Body of pancreas (tissue), 4 donors: ENCODE measurements around the gene LRP1-AS.

Experiments
- POLR2A ChIP-seq, 3 donors: fragments of 450-650 bp; IDR thresholded peaks; one replicate each; pipeline ENCODE4 v1.6.1; 2016; ENCODE audit warnings: antibody characterized with exemption in 3 of 3, mild to moderate bottlenecking in 2 of 3
- TF ChIP-seq, protein P1 (sequence below), 7 experiments: fragments of 450-650 bp in 4 of 7; fragments of 200-600 bp in 3 of 7; sonication (generic) in 3 of 7; IDR thresholded peaks; one replicate each; pipeline ENCODE4 v1.5.1; 2016 to 2019; ENCODE audit warnings: antibody characterized with exemption in 7 of 7

DNA sequence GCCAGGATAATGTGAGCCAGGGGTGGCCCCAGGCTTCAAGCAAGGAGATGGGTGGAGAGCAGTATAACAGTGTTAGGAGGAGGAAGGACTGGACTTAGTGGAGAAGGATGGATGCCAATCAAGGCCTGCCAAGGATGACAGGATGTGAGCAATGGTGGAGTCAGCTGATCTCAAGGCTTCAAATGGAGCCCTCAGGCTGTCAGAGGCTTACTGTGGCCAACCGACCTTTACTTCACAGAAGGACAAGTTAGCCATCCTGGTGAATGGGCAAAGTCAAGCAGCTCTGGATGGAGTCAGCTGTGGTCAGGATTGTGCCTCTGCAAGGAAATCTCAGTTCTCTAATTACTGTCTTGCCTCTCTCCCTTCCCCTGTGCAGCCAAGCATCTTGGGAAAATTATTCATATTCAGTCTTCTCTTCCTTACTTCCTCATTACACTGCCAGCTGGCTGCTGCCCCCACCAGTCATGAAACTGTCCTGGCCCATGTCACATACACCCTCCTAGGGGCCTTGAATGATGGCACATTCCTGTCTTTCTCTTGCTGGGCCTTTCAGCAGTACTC is 28.6 kb downstream of the LRP1-AS start:
- TF ChIP-seq, protein P1, sequence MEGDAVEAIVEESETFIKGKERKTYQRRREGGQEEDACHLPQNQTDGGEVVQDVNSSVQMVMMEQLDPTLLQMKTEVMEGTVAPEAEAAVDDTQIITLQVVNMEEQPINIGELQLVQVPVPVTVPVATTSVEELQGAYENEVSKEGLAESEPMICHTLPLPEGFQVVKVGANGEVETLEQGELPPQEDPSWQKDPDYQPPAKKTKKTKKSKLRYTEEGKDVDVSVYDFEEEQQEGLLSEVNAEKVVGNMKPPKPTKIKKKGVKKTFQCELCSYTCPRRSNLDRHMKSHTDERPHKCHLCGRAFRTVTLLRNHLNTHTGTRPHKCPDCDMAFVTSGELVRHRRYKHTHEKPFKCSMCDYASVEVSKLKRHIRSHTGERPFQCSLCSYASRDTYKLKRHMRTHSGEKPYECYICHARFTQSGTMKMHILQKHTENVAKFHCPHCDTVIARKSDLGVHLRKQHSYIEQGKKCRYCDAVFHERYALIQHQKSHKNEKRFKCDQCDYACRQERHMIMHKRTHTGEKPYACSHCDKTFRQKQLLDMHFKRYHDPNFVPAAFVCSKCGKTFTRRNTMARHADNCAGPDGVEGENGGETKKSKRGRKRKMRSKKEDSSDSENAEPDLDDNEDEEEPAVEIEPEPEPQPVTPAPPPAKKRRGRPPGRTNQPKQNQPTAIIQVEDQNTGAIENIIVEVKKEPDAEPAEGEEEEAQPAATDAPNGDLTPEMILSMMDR (IDR thresholded peaks at IDR 0.05): no peak
- no peak for TF ChIP-seq POLR2A (IDR thresholded peaks at IDR 0.05)
